C4-2B (cell line): Measurements from ENCODE around the gene LPAR5.
A peak's percentile ranks its signal among the peaks of the same experiment; 100 is the strongest.
"Not testable (repeated sequence)": the region's sequence is repeated elsewhere in the genome, so short reads cannot be mapped to it uniquely, and the experiment has no call there.

Experiments used
- H3K27ac ChIP-seq: fragments of 450-650 bp; 2 replicates; pipeline ENCODE4 v1.5.1; 2017
- CTCF ChIP-seq: fragments of 450-650 bp; conservative IDR thresholded peaks from 2 replicates; pipeline ENCODE4 v1.5.1; 2017; ENCODE audit warnings: mild to moderate bottlenecking
- ZFX ChIP-seq: fragments of 450-650 bp; IDR thresholded peaks from 2 replicates; pipeline ENCODE4 v1.6.1; 2017

LPAR5 gene

GRCh38 chr12:6605421-6606330 is 30.1 kb downstream of the LPAR5 start:
- peak overlapping the region; percentile 93 for H3K27ac ChIP-seq
- TF ChIP-seq ZFX: no peak
- TF ChIP-seq CTCF: no peak

GRCh38 chr12:6604259-6605029 is 31.3 kb downstream of the LPAR5 start:
- H3K27ac ChIP-seq: no peak overlapping the region
- TF ChIP-seq ZFX (no peak), CTCF (no peak)

DNA sequence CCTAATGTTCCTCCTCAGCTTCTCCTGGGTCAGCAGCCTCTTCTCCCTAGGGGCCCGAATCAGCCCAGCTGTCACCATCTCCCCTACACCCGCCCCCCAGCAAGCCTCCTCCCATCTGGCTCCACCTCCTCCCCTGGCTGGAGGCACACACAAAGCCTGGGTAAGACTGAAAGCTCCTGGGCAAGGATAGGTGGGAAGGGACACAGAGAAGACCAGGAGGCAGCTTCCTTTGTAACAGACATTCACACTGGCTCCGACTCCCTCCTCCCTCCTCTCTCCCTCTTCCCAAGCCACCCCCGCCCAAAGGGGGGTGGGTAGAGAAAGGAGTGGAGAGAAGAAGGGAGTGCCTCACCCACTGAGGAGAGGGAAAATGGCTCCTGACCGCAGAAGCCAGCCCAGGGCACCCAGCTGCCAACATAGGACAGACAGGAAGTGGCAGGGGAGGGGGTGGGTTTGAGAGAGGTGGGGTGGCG is 32.6 kb downstream of the LPAR5 start:
- TF ChIP-seq CTCF (no peak), ZFX (no peak)
- H3K27ac ChIP-seq: no peak overlapping the region

- no peak overlapping the region for H3K27ac ChIP-seq
- TF ChIP-seq CTCF (no peak), ZFX (no peak)
Measured at GRCh38 chr12:6602526-6602925, 33.2 kb downstream of the LPAR5 start.

GRCh38 chr12:6595673-6596072 is 40.1 kb downstream of the LPAR5 start:
- H3K27ac ChIP-seq: not testable (repeated sequence)

- H3K27ac ChIP-seq: no peak overlapping the region
- TF ChIP-seq ZFX: no peak
- no peak for TF ChIP-seq CTCF
Measured at GRCh38 chr12:6592087-6592486, 43.7 kb downstream of the LPAR5 start.

DNA sequence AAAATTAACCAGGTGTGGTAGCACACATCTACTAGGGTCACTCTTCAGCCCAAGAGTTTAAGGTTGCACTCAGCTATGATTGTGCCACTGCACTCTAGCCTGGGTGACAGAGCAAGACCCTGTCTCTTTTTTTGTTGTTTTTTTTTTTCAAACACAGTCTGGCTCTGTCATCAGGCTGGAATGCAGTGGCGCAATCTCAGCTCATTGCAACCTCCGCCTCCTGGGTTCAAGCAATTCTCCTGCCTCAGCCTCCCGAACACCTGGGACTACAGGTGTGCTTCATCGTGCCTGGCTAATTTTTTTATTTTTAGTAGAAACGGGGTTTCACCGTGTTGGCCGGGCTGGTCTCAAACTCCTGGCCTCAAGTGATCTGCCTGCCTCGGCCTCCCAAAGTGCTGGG is 49.2 kb downstream of the LPAR5 start:
- not testable (repeated sequence) for H3K27ac ChIP-seq

- TF ChIP-seq ZFX (no peak), CTCF (no peak)
- no peak overlapping the region for H3K27ac ChIP-seq
Measured at GRCh38 chr12:6584293-6584692, 51.5 kb downstream of the LPAR5 start.
